NB4 (cell line): ENCODE results near the gene PCGF3.

Source experiments
- DNase-seq: peaks from one replicate; pipeline ENCODE4 v3.0.0; 2010; ENCODE audit warnings: low read depth
- H3K4me3 ChIP-seq: one replicate; pipeline ENCODE4 v1.5.1; 2011; ENCODE audit warnings: mild to moderate bottlenecking, low read depth, low read length, moderate library complexity
- MYC ChIP-seq: IDR thresholded peaks from 2 replicates; pipeline ENCODE4 v1.6.1; 2011; ENCODE audit warnings: low read depth, low read length
- POLR2A ChIP-seq: IDR thresholded peaks from 2 replicates; pipeline ENCODE4 v1.6.1; 2011; ENCODE audit warnings: mild to moderate bottlenecking; ENCODE audit not compliant: insufficient read length; ENCODE audit errors: extremely low read depth
- TF ChIP-seq, protein P1 (sequence below): IDR thresholded peaks from 2 replicates; pipeline ENCODE4 v1.6.1; 2011; ENCODE audit warnings: low read depth, low read length
- TF ChIP-seq, protein P2 (sequence below): IDR thresholded peaks from one replicate; pipeline ENCODE4 v1.5.1; 2012; ENCODE audit warnings: low read depth, low read length

PCGF3 gene

DNA sequence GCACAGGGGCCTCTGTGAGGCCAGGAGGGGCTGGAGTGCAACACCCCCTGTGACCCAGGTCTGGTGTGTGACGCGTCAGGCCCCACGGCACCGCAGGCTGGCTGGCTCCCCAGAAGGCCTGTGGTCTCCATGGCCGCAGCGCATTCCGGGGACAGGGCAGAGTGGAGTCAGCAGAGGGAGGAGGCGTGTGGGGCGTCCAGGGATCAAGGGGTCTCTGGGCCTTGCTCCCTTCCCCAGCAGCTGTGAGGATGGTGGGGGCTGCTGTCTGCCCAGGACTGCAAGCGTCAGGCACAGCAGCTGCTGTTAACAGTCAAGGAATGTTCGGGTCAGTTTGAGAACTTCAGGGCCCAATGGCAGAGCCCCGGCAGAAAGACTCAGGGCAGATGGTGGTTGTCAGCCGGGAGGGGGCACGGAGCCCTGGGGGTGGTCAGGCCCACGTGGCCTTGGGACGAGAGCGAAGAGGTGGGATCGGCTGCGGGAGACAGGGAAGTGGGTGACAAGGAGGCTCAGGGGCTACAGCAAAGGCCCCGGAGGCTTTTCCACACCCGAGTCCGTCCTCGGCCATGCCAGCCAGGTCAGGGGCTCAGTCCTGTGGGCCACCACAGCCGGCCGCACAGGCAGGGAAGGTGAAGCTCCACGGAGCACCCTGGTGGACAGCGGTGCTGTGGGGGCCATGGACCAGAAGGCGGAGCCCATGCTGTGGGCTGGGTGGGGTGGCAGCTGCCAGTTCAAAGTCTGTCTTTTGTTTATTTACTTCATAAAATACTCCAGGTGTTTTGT is 18.3 kb downstream of the PCGF3 start:
- TF ChIP-seq, protein P1, sequence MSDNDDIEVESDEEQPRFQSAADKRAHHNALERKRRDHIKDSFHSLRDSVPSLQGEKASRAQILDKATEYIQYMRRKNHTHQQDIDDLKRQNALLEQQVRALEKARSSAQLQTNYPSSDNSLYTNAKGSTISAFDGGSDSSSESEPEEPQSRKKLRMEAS: no peak
- no peak for TF ChIP-seq MYC
- no peak for TF ChIP-seq POLR2A
- TF ChIP-seq, protein P2, sequence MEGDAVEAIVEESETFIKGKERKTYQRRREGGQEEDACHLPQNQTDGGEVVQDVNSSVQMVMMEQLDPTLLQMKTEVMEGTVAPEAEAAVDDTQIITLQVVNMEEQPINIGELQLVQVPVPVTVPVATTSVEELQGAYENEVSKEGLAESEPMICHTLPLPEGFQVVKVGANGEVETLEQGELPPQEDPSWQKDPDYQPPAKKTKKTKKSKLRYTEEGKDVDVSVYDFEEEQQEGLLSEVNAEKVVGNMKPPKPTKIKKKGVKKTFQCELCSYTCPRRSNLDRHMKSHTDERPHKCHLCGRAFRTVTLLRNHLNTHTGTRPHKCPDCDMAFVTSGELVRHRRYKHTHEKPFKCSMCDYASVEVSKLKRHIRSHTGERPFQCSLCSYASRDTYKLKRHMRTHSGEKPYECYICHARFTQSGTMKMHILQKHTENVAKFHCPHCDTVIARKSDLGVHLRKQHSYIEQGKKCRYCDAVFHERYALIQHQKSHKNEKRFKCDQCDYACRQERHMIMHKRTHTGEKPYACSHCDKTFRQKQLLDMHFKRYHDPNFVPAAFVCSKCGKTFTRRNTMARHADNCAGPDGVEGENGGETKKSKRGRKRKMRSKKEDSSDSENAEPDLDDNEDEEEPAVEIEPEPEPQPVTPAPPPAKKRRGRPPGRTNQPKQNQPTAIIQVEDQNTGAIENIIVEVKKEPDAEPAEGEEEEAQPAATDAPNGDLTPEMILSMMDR: no peak
- H3K4me3 ChIP-seq: no peak overlapping the region
- no peak for DNase-seq

DNA sequence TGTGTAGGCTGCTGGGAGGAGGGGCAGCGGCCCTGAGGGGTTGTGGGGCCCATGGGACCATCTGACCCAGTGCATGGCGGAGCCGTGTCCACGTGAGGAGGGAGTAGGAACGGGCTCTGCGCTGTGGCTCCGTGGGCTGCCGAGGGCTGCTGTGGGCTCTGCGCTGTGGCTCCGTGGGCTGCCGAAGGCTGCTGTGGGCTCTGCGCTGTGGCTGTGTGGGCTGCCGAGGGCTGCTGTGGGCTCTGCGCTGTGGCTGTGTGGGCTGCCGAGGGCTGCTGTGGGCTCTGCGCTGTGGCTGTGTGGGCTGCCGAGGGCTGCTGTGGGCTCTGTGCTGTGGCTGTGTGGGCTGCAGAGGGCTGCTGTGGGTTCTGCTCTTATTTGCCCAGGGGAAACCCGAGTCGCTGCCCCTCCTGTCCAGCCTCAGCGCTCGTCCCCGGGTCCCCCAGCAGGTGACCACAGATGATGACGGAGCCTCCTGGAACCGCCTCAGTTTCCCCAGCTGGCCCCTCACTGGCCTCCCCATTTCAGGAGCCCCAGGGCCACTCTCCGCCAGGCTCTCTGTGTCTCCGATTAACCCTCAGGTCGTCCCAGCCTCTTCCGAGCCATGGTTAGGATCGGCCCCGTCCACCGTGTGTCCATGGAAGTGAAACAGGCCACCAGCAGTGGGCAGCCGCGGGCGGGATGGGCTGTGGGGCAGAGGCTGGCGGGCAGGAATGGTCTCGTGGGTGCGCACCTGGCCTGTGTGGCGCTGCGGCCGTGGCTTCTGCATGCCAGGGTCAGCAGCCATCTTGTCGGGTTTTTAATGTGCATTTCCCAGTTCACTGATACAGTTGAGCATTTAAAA is 20.0 kb downstream of the PCGF3 start:
- DNase-seq: no peak
- no peak overlapping the region for H3K4me3 ChIP-seq
- TF ChIP-seq MYC (no peak), POLR2A (no peak)
- TF ChIP-seq, protein P1: no peak
- TF ChIP-seq, protein P2: no peak

DNA sequence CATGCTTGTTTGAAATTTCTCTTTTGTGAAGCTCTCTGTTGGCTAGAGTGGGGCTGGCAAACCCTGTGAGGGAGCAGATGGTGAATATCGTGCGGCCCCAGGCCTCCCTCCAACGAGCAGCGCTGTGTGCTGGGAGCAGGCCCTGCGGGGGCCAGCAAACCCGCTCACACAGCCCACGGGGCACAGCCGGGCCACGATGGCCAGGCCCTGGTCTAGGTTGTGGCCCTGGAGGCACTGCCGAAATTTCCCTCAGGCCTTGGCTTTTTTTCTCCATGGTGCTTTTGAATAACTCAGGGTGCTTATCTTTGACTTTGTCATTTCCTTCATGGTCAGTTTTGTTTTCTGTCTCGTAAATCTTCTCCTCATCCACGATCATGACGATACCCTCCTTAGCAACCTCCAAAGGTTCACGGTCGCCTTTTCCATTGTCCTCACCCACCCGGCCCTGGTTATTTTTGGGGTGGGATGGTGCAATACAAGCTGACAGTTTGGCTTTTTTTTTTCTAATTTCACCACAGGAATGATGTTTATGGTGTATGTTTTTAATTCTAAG is 20.7 kb downstream of the PCGF3 start:
- H3K4me3 ChIP-seq: no peak overlapping the region
- peak; percentile 33 for DNase-seq
- TF ChIP-seq, protein P1: no peak
- TF ChIP-seq MYC (no peak), POLR2A (no peak)
- TF ChIP-seq, protein P2: no peak

DNA sequence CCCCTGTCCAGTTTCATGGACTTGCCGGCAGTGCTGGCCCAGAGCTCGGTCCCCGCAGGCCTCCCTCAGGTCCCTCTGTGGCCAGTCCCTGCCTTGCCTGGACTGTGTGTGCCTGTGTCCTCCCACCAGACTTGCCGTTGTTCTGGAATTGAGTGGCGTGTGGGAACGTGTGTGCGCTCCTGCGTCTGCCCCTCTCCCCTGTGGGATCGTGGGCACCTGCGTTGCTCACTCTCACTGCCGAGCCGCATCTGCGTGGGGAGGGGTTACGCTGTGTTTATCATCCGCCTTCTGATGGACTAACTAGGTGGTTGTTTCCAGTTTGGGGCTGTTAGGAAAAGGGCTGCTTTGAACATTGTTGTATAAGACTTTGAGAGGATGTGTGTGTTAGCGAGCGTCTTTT is 21.2 kb downstream of the PCGF3 start:
- H3K4me3 ChIP-seq: no peak overlapping the region
- no peak for DNase-seq
- TF ChIP-seq POLR2A (no peak), MYC (no peak)
- TF ChIP-seq, protein P2: no peak
- TF ChIP-seq, protein P1: no peak

DNA sequence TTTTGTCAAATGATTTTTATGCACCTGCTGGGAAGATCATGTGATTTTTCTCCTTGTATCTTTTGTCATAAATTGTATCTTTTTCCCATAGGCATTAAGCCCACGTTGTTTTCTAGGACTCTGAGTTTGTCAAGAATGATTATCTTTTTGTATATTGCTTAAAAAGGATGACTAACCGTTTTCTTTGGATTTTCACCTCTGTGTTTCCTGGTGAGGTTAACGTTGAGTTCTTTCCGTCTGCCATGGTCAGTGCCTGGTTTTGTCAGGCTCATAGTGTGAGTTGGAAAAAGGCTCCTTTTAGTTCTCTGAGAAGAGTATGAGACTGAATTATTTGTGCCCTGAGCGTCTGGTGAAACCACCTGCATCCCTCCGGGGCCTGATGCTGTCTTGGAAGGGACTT is 21.9 kb downstream of the PCGF3 start:
- TF ChIP-seq, protein P1: no peak
- TF ChIP-seq POLR2A: no peak
- no peak for TF ChIP-seq MYC
- TF ChIP-seq, protein P2: no peak
- no peak for DNase-seq
- H3K4me3 ChIP-seq: no peak overlapping the region
